ENCODE data around the gene SLC22A6. TPM values are rescaled to one million over a fixed set of nuclear protein-coding genes. Genes with fewer than 3 reads are reported as not detected.

Gene SLC22A6
- total and polyA plus RNA-seq, 4 donors, result not detected

DNA sequence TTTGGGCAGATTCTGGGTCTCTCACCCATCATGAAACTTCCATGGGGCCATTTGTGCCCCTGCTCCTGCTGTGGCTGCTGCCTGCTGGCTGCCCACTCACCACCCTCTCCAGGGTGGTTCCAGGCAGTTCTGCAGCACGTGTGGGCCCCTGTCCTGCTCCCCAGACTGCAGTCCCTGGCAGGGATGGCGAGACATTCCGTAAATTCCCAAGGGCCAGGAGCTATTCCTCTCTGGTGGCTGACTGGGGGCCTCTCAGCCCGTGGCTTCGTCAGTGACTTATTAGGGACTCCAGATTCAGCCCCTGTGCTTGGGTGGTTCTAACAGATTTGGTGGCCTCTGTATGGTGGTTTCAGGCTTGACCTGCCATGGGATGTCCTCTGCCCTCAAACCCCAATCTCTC lies 34.7 kb upstream of the SLC22A6 start:
- DNase-seq, result no peak
- H3K4me3 ChIP-seq, result no peak overlapping the region
- H3K4me1 ChIP-seq (ENCODE audit: control insufficient read depth in 5 of 5, insufficient read depth in 5 of 5, low read length in 5 of 5), result peaks cover 0 to 17% (median 0%) of the 10 kb centered on the region in 5 donors
- peaks cover 0 to 2% (median 0%) of the 10 kb centered on the region in 3 donors for H3K27me3 ChIP-seq (ENCODE audit: control insufficient read depth in 3 of 3, insufficient read depth in 3 of 3, low read length in 2 of 3)
- H3K27ac ChIP-seq (ENCODE audit: low read depth in 1 of 2, low read length in 1 of 2), result peak overlapping the region in 1 of 2 donors; percentile 20
- no peak overlapping the region for H3K9ac ChIP-seq (ENCODE audit: insufficient read depth in 1 of 2, low read length in 2 of 2)
- peaks cover 0 to 2% (median 0%) of the 10 kb centered on the region in 4 donors for H3K9me3 ChIP-seq (ENCODE audit: control insufficient read depth in 4 of 4, insufficient read depth in 3 of 4, low read length in 3 of 4)
- TF ChIP-seq, protein P1, sequence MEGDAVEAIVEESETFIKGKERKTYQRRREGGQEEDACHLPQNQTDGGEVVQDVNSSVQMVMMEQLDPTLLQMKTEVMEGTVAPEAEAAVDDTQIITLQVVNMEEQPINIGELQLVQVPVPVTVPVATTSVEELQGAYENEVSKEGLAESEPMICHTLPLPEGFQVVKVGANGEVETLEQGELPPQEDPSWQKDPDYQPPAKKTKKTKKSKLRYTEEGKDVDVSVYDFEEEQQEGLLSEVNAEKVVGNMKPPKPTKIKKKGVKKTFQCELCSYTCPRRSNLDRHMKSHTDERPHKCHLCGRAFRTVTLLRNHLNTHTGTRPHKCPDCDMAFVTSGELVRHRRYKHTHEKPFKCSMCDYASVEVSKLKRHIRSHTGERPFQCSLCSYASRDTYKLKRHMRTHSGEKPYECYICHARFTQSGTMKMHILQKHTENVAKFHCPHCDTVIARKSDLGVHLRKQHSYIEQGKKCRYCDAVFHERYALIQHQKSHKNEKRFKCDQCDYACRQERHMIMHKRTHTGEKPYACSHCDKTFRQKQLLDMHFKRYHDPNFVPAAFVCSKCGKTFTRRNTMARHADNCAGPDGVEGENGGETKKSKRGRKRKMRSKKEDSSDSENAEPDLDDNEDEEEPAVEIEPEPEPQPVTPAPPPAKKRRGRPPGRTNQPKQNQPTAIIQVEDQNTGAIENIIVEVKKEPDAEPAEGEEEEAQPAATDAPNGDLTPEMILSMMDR (IDR thresholded peaks at IDR 0.05; ENCODE audit: control extremely low read depth, extremely low read depth), result no peak
- no peak for ATAC-seq (ENCODE audit: insufficient read depth, low FRiP score)
- H3K36me3 ChIP-seq (ENCODE audit: control insufficient read depth in 4 of 4, insufficient read depth in 4 of 4, low read length in 4 of 4), result no peaks in the 10 kb centered on the region
- 84 to 94% methylated on average over 3 to 5 of the region's 5 CpGs for WGBS, 2 donors

DNA sequence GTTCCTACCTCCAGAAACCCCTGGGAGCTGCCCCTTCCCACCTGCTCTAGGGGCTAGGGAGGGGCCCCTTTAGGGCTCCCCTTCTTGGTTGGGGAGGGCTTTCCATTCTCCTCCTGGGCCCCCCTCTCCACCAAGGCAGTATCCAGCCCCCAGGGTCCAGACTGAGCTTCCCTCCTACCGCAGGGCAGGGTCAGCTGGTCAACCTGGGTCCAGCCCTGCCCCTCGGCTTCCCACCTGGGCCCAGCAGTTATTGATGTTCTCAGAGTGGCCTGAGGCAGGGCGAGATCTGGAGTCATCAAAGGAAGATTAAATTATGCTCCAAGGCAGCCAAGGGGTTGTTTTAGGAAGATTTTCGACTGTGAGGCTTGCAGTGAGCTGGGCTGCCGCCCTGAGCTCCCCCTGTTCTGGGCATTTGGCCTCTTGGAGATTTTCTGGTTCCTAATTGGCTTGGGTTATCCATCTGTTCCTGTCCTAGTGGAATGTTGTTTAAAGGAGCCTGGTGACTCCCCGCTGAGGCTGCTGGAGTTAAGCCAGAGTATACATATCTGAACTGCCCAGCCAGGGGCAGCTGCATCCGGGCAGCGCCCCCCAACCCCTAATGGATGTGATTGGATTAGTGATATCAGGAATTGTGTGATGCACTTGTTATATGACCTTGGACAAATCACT lies 32.7 kb upstream of the SLC22A6 start:
- no peaks in the 10 kb centered on the region for H3K27me3 ChIP-seq (ENCODE audit: control insufficient read depth in 3 of 3, insufficient read depth in 3 of 3, low read length in 2 of 3)
- H3K9ac ChIP-seq (ENCODE audit: insufficient read depth in 1 of 2, low read length in 2 of 2), result no peak overlapping the region
- H3K9me3 ChIP-seq (ENCODE audit: control insufficient read depth in 4 of 4, insufficient read depth in 3 of 4, low read length in 3 of 4), result peaks cover 0 to 2% (median 0%) of the 10 kb centered on the region in 4 donors
- H3K4me1 ChIP-seq (ENCODE audit: control insufficient read depth in 5 of 5, insufficient read depth in 5 of 5, low read length in 5 of 5), result peaks cover 0 to 12% (median 0%) of the 10 kb centered on the region in 5 donors
- ATAC-seq (ENCODE audit: insufficient read depth, low FRiP score) (no peak), DNase-seq (peak; percentile 25 to 54 (median 33))
- TF ChIP-seq, protein P1 (IDR thresholded peaks at IDR 0.05; ENCODE audit: control extremely low read depth, extremely low read depth), result no peak
- H3K4me3 ChIP-seq, result no peak overlapping the region
- peak overlapping the region in 1 of 2 donors; percentile 77 for H3K27ac ChIP-seq (ENCODE audit: low read depth in 1 of 2, low read length in 1 of 2)
- H3K36me3 ChIP-seq (ENCODE audit: control insufficient read depth in 4 of 4, insufficient read depth in 4 of 4, low read length in 4 of 4), result no peaks in the 10 kb centered on the region
- WGBS, 2 donors, result 35 to 48% methylated on average over 8 of the region's 8 CpGs

DNA sequence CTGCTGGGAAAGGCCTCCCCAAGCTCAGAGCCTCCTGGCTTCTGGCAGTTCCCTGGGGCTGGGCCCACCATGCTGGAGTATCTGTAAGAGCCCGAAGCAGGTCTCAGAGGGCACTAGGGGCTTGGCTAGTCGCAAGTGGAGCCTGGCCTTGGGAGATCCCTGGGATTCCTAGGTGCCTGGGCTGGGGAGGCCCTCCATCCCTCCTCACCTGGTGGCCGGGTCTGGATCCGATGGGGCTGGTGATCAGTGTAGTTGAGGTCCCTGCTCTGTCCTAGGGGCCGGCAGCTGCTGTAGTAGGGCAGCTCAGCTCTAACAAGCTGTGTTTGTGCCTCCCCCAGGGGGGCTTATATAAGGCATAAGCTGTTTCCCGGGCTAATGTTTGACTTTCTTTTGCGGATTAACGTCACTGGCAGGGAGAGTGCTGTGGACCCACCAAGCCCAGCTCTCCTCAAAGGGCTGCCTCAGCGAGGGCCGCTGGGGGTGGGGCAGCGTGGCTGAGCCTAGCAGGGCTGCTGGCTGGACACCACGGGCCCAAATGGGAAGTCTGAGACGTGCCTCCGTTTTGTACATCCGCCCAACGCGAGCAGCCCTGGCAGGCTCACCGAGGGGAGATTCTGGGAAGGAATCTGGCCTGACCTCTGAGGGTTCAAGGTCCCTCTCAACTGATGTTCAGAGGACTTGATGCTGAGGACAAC lies 30.9 kb upstream of the SLC22A6 start, which contains the start of gene SLC22A8:
SLC22A8 (minus strand) TSS at position 321 of the 695 bp plus-strand sequence. CDS start 883 bp downstream, outside the sequence.
- H3K27ac ChIP-seq (ENCODE audit: low read depth in 1 of 2, low read length in 1 of 2), result peak within 1 kb of the TSS in 1 of 2 donors; percentile 1
- no peaks in the 10 kb centered on the region for H3K36me3 ChIP-seq (ENCODE audit: control insufficient read depth in 4 of 4, insufficient read depth in 4 of 4, low read length in 4 of 4)
- 51 to 62% methylated on average over 18 of the region's 18 CpGs for WGBS, 2 donors

More for the DNA sequence above, 30.9 kb upstream of the SLC22A6 start, which contains the start of gene SLC22A8:
- Histone ChIP-seq H3K4me1 (ENCODE audit: control insufficient read depth in 5 of 5, insufficient read depth in 5 of 5, low read length in 5 of 5) (peaks cover 0 to 12% (median 0%) of the 10 kb centered on the region in 5 donors), H3K9me3 (ENCODE audit: control insufficient read depth in 4 of 4, insufficient read depth in 3 of 4, low read length in 3 of 4) (peaks cover 0 to 2% (median 0%) of the 10 kb centered on the region in 4 donors), H3K9ac (ENCODE audit: insufficient read depth in 1 of 2, low read length in 2 of 2) (no peak within 1 kb of the TSS), H3K27me3 (ENCODE audit: control insufficient read depth in 3 of 3, insufficient read depth in 3 of 3, low read length in 2 of 3) (no peaks in the 10 kb centered on the region), H3K4me3 (no peak within 1 kb of the TSS)
- DNase-seq, result peak; percentile 14 to 48 (median 21)
- ATAC-seq (ENCODE audit: insufficient read depth, low FRiP score), result no peak
- TF ChIP-seq, protein P1 (IDR thresholded peaks at IDR 0.05; ENCODE audit: control extremely low read depth, extremely low read depth), result no peak

Measured in lung (tissue), 12 donors.